Tibial artery (tissue), 4 donors: Measurements from ENCODE around the gene LHFPL6.

Source experiments
- DNase-seq, 2 donors: peaks; one replicate each; pipeline ENCODE4 v3.0.0-alpha.2; 2019
- H3K27ac ChIP-seq, 2 donors: fragments of 200-600 bp; sonication (generic) in 1 of 2; 1 replicate in 1 of 2; 2 replicates in 1 of 2; pipeline ENCODE4 v1.5.1; 2018 to 2019; ENCODE audit warnings: mild to moderate bottlenecking in 1 of 2
- H3K27me3 ChIP-seq, 2 donors: fragments of 200-600 bp; sonication (generic) in 1 of 2; one replicate each; pipeline versions ENCODE4 v1.5.1 to v1.6.0; 2016 to 2019
- H3K36me3 ChIP-seq, 3 donors: fragments of 200-600 bp; sonication (generic) in 2 of 3; one replicate each; pipeline ENCODE4 v1.5.1; 2016 to 2019; ENCODE audit warnings: mild to moderate bottlenecking in 2 of 3
- H3K4me1 ChIP-seq, 4 donors: fragments of 200-600 bp; sonication (generic) in 2 of 4; 1 replicate in 3 of 4; 2 replicates in 1 of 4; pipeline ENCODE4 v1.5.1; 2016 to 2019
- H3K4me3 ChIP-seq, 2 donors: fragments of 200-600 bp; sonication (generic) in 1 of 2; 1 replicate in 1 of 2; 2 replicates in 1 of 2; pipeline ENCODE4 v1.5.1; 2018 to 2019; ENCODE audit warnings: mild to moderate bottlenecking in 2 of 2
- H3K9me3 ChIP-seq, 3 donors: fragments of 200-600 bp; sonication (generic) in 1 of 3; one replicate each; pipeline ENCODE4 v1.5.1; 2016 to 2019
- CTCF ChIP-seq, 2 experiments: fragments of 200-600 bp in 1 of 2; fragments of 450-650 bp in 1 of 2; IDR thresholded peaks; one replicate each; pipeline ENCODE4 v1.5.1; 2017 to 2019; ENCODE audit warnings: antibody characterized with exemption in 2 of 2, mild to moderate bottlenecking in 1 of 2, moderate library complexity in 1 of 2
- intact Hi-C: fragments of 100-400 bp; cut with DNase I; formaldehyde crosslinking; loops from one replicate; pipeline ENCODE4 v1.15.0; 2023; ENCODE audit warnings: low total_unique reads

LHFPL6 gene

GRCh38 chr13:39536274-39536673, 66.7 kb downstream of the LHFPL6 start:
- H3K36me3 ChIP-seq, result no peaks in the 10 kb centered on the region
- no peak for DNase-seq
- H3K4me3 ChIP-seq, result no peak overlapping the region
- no peak for TF ChIP-seq CTCF (IDR thresholded peaks at IDR 0.05)
- H3K27ac ChIP-seq, result no peak overlapping the region
- H3K4me1 ChIP-seq, result peaks cover 0 to 59% (median 17%) of the 10 kb centered on the region in 4 donors
- intact Hi-C loops, result no loop called here
- no peaks in the 10 kb centered on the region for H3K27me3 ChIP-seq
- H3K9me3 ChIP-seq, result no peaks in the 10 kb centered on the region

- intact Hi-C loops, result no loop called here
- no peak for TF ChIP-seq CTCF (IDR thresholded peaks at IDR 0.05)
- no peak overlapping the region for H3K27ac ChIP-seq
- DNase-seq, result no peak
- H3K36me3 ChIP-seq, result no peaks in the 10 kb centered on the region
- no peaks in the 10 kb centered on the region for H3K27me3 ChIP-seq
- H3K4me1 ChIP-seq, result peaks cover 0 to 62% (median 19%) of the 10 kb centered on the region in 4 donors
- no peaks in the 10 kb centered on the region for H3K9me3 ChIP-seq
- no peak overlapping the region for H3K4me3 ChIP-seq
Measured at GRCh38 chr13:39533651-39534150, 69.3 kb downstream of the LHFPL6 start.

- Histone ChIP-seq H3K9me3 (no peaks in the 10 kb centered on the region), H3K4me3 (no peak overlapping the region), H3K27me3 (no peaks in the 10 kb centered on the region), H3K27ac (no peak overlapping the region), H3K36me3 (no peaks in the 10 kb centered on the region), H3K4me1 (peaks cover 0 to 71% (median 20%) of the 10 kb centered on the region in 4 donors)
- intact Hi-C loops, result no loop called here
- no peak for DNase-seq
- no peak for TF ChIP-seq CTCF (IDR thresholded peaks at IDR 0.05)
Measured at GRCh38 chr13:39531646-39532045, 71.3 kb downstream of the LHFPL6 start.

DNA sequence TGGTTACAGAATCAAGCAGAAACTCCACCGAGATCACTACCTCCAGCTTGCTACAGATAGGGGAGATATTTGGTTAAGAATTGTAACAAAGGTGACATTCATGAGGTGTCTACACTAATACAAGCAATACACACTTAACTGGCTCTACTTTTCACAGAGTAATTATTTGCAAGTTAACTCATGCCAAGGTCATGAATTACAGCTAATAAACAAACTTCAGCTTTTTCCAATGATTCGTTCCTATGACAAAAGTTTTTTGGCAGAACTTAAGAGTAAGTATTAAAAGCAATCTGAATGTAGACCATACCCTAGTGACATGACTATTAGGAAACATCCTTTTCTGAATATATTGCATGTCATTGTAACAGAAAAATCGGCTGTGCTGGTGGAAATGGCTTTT, 72.1 kb downstream of the LHFPL6 start:
- Histone ChIP-seq H3K4me3 (no peak overlapping the region), H3K27ac (no peak overlapping the region), H3K36me3 (no peaks in the 10 kb centered on the region), H3K4me1 (peaks cover 0 to 68% (median 14%) of the 10 kb centered on the region in 4 donors), H3K27me3 (no peaks in the 10 kb centered on the region), H3K9me3 (no peaks in the 10 kb centered on the region)
- no peak for TF ChIP-seq CTCF (IDR thresholded peaks at IDR 0.05)
- intact Hi-C loops, result no loop called here
- DNase-seq, result no peak

GRCh38 chr13:39528661-39528980, 74.4 kb downstream of the LHFPL6 start:
- TF ChIP-seq CTCF (IDR thresholded peaks at IDR 0.05), result no peak
- Histone ChIP-seq H3K27me3 (no peaks in the 10 kb centered on the region), H3K36me3 (no peaks in the 10 kb centered on the region), H3K4me1 (peaks cover 0 to 69% (median 12%) of the 10 kb centered on the region in 4 donors), H3K4me3 (peak overlapping the region in 1 of 2 donors; percentile 9), H3K27ac (peak overlapping the region; percentile 55 to 72), H3K9me3 (no peaks in the 10 kb centered on the region)
- intact Hi-C loops, result no loop called here
- no peak for DNase-seq
